ENCODE measurements around the gene DOCK1.

GRCh38 chr10:127015373-127015772 is 110.1 kb downstream of the DOCK1 start:
- no peak for TF ChIP-seq CTCF (IDR thresholded peaks at IDR 0.05)
- no peak for TF ChIP-seq POLR2A (IDR thresholded peaks at IDR 0.05)
- no peak for TF ChIP-seq POLR2AphosphoS5 (IDR thresholded peaks at IDR 0.05)

Data from breast epithelium (tissue), 3 donors.